Measurements from ENCODE around the gene ATL1.

- TF ChIP-seq CTCF (IDR thresholded peaks at IDR 0.05): no peak
- TF ChIP-seq POLR2AphosphoS5 (IDR thresholded peaks at IDR 0.05; ENCODE audit: low read depth, low read length): no peak
- no peak for TF ChIP-seq SIN3A (IDR thresholded peaks at IDR 0.05; ENCODE audit: borderline replicate concordance, insufficient read depth, low read depth, low read length)
- TF ChIP-seq REST (IDR thresholded peaks at IDR 0.05; ENCODE audit: insufficient read depth in 1 of 2, low read depth in 2 of 2, low read length in 1 of 2): no peak
- TF ChIP-seq TCF7L2 (IDR thresholded peaks at IDR 0.05; ENCODE audit: low read depth, low read length): no peak
These were observed 2.9 kb downstream of the ATL1 start for GRCh38 chr14:50562841-50563240.

All from Panc1 (cell line).